ENCODE data around the gene ELOVL3.

Gene ELOVL3

DNA sequence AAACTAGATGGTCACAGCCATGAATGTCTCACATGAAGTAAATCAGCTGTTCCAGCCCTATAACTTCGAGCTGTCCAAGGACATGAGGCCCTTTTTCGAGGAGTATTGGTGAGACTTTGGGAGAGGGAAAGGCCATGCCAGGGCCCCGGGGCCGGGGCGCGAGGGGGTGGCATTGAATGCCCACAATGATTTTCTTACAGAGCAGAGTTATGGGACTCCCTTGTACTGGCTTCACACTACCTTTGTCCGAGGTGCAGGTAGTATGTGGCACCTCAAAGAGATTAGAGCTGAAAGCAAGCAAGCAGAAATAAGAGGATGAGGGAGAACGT is 407 bp downstream of the ELOVL3 start:
- no peak for TF ChIP-seq CTCF (IDR thresholded peaks at IDR 0.05; ENCODE audit: low read depth, low read length)
- no peak overlapping the region for H3K4me3 ChIP-seq (ENCODE audit: low read depth, low read length)
- peaks cover 27% of the 10 kb centered on the region for H3K27me3 ChIP-seq
- no peaks in the 10 kb centered on the region for H3K4me1 ChIP-seq
- no peaks in the 10 kb centered on the region for H3K9me3 ChIP-seq
- DNase-seq, result no peak
- H3K36me3 ChIP-seq, result no peaks in the 10 kb centered on the region

GRCh38 chr10:102227050-102227449 is 951 bp downstream of the ELOVL3 start:
- Histone ChIP-seq H3K27me3 (peaks cover 32% of the 10 kb centered on the region), H3K4me1 (no peaks in the 10 kb centered on the region), H3K36me3 (no peaks in the 10 kb centered on the region), H3K4me3 (ENCODE audit: low read depth, low read length) (no peak overlapping the region), H3K9me3 (no peaks in the 10 kb centered on the region)
- TF ChIP-seq CTCF (IDR thresholded peaks at IDR 0.05; ENCODE audit: low read depth, low read length), result no peak
- DNase-seq, result no peak

GRCh38 chr10:102229810-102230263 is 3.7 kb downstream of the ELOVL3 start:
- Histone ChIP-seq H3K4me1 (no peaks in the 10 kb centered on the region), H3K27me3 (peaks cover 32% of the 10 kb centered on the region), H3K4me3 (ENCODE audit: low read depth, low read length) (peak overlapping the region; percentile 45), H3K36me3 (no peaks in the 10 kb centered on the region), H3K9me3 (no peaks in the 10 kb centered on the region)
- DNase-seq, result peak; percentile 84
- TF ChIP-seq CTCF (IDR thresholded peaks at IDR 0.05; ENCODE audit: low read depth, low read length), result peak; percentile 88

GRCh38 chr10:102230264-102230860 is 4.3 kb downstream of the ELOVL3 start:
- H3K27me3 ChIP-seq, result peaks cover 32% of the 10 kb centered on the region
- no peaks in the 10 kb centered on the region for H3K9me3 ChIP-seq
- DNase-seq, result peak; percentile 62

DNA sequence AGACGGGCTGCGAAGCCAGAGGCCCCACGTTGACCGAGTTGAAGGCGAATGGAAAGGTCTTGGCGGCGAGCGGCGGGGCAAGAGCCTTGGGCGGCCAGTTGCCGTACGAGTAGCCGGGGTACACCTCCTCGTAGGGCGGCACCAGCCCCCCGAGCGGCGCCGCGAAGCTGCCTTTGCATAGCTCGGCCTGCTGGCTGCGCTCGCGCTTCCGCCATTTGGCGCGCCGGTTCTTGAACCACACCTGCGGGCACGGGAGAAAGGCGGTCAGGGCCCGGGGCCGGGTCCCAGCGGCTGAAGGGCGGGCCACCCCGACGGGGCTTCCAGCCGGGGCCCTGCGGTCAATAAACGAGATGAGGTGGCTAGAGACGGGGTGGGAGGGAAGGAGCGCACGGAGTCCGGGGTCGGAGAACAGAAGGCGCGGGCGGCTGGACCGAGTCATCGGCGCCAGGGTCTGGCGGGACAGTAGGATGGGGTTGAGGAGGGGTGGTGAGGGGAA is 4.8 kb downstream of the ELOVL3 start:
- Histone ChIP-seq H3K36me3 (no peaks in the 10 kb centered on the region), H3K4me1 (no peaks in the 10 kb centered on the region), H3K9me3 (no peaks in the 10 kb centered on the region), H3K27me3 (peaks cover 32% of the 10 kb centered on the region), H3K4me3 (ENCODE audit: low read depth, low read length) (peak overlapping the region; percentile 45)
- TF ChIP-seq CTCF (IDR thresholded peaks at IDR 0.05; ENCODE audit: low read depth, low read length), result peak; percentile 8; the same call in 1 of the 2 replicates
- peak; percentile 38 for DNase-seq

More at GRCh38 chr10:102230264-102230860, 4.3 kb downstream of the ELOVL3 start:
- H3K4me3 ChIP-seq (ENCODE audit: low read depth, low read length), result peak overlapping the region; percentile 45
- no peak for TF ChIP-seq CTCF (IDR thresholded peaks at IDR 0.05; ENCODE audit: low read depth, low read length)
- H3K4me1 ChIP-seq, result no peaks in the 10 kb centered on the region
- no peaks in the 10 kb centered on the region for H3K36me3 ChIP-seq
